Activated T-helper 17 cell treated with anti-CD3 and anti-CD28 coated beads, Interleukin-2, amount 50 U/mL, for 72 hours (primary cell): ENCODE data around the gene ITPR1. TPM values are rescaled to one million over a fixed set of nuclear protein-coding genes. Genes with fewer than 3 reads are reported as not detected.

ENCODE experiments used
- ATAC-seq: fragments of 150-1000 bp; cut with Tn5 transposase; replicated peaks from 2 replicates; pipeline ENCODE4 v1.10.0; 2021; ENCODE audit warnings: mild to moderate bottlenecking, moderate library complexity
- H3K27ac Mint-ChIP-seq: one replicate; pipeline ENCODE4 v1.8.0; 2022; ENCODE audit warnings: mixed read lengths
- H3K27me3 Mint-ChIP-seq: one replicate; pipeline ENCODE4 v1.8.0; 2022; ENCODE audit warnings: mixed read lengths
- H3K36me3 Mint-ChIP-seq: one replicate; pipeline ENCODE4 v1.8.0; 2022; ENCODE audit warnings: low read depth, mild to moderate bottlenecking, mixed read lengths
- H3K4me1 Mint-ChIP-seq: one replicate; pipeline ENCODE4 v1.8.0; 2022; ENCODE audit warnings: mixed read lengths
- H3K4me3 Mint-ChIP-seq: one replicate; pipeline ENCODE4 v1.8.0; 2022; ENCODE audit warnings: mild to moderate bottlenecking, mixed read lengths
- H3K9me3 Mint-ChIP-seq: one replicate; pipeline ENCODE4 v1.8.0; 2022; ENCODE audit warnings: mixed read lengths
- total RNA-seq, 2 donors: library from RNA; stranded (reverse); gene quantifications; one replicate each; pipeline ENCODE4 v1.2.3, GENCODE V29; 2022

The ITPR1 gene
- total RNA-seq, 2 donors from 2014 or later: 78.5 to 84.6 TPM

GRCh38 chr3:4471907-4472306, 21.2 kb upstream of the ITPR1 start:
- Mint-ChIP-seq H3K4me3 (no peak overlapping the region), H3K27me3 (peaks cover 6% of the 10 kb centered on the region), H3K27ac (no peak overlapping the region), H3K36me3 (no peaks in the 10 kb centered on the region), H3K9me3 (no peaks in the 10 kb centered on the region), H3K4me1 (peaks cover 10% of the 10 kb centered on the region)
- no peak for ATAC-seq

GRCh38 chr3:4472312-4472711, 20.8 kb upstream of the ITPR1 start:
- ATAC-seq: no peak
- Mint-ChIP-seq H3K4me3 (no peak overlapping the region), H3K9me3 (no peaks in the 10 kb centered on the region), H3K36me3 (no peaks in the 10 kb centered on the region), H3K27me3 (peaks cover 6% of the 10 kb centered on the region), H3K27ac (no peak overlapping the region), H3K4me1 (peaks cover 9% of the 10 kb centered on the region)

- ATAC-seq: no peak
- Mint-ChIP-seq H3K36me3 (no peaks in the 10 kb centered on the region), H3K27me3 (peaks cover 6% of the 10 kb centered on the region), H3K27ac (no peak overlapping the region), H3K4me3 (no peak overlapping the region), H3K9me3 (no peaks in the 10 kb centered on the region), H3K4me1 (peaks cover 5% of the 10 kb centered on the region)
These were observed 20.4 kb upstream of the ITPR1 start for GRCh38 chr3:4472766-4473165.

GRCh38 chr3:4474683-4475490, 18.3 kb upstream of the ITPR1 start:
- peaks cover 5% of the 10 kb centered on the region for H3K4me1 Mint-ChIP-seq
- peak overlapping the region; percentile 36 for H3K4me3 Mint-ChIP-seq
- ATAC-seq: peak; percentile 92
- no peaks in the 10 kb centered on the region for H3K36me3 Mint-ChIP-seq
- H3K9me3 Mint-ChIP-seq: no peaks in the 10 kb centered on the region
- peaks cover 11% of the 10 kb centered on the region for H3K27me3 Mint-ChIP-seq
- H3K27ac Mint-ChIP-seq: no peak overlapping the region

- Mint-ChIP-seq H3K4me3 (no peak overlapping the region), H3K27ac (no peak overlapping the region), H3K36me3 (no peaks in the 10 kb centered on the region), H3K9me3 (no peaks in the 10 kb centered on the region), H3K27me3 (peaks cover 11% of the 10 kb centered on the region), H3K4me1 (peaks cover 5% of the 10 kb centered on the region)
- no peak for ATAC-seq
These were observed 17.3 kb upstream of the ITPR1 start for GRCh38 chr3:4475804-4476203.

- H3K9me3 Mint-ChIP-seq: no peaks in the 10 kb centered on the region
- no peak for ATAC-seq
These were observed 16.7 kb upstream of the ITPR1 start for GRCh38 chr3:4476496-4476895.

GRCh38 chr3:4478261-4478660, 14.9 kb upstream of the ITPR1 start:
- Mint-ChIP-seq H3K27ac (no peak overlapping the region), H3K4me3 (no peak overlapping the region), H3K27me3 (peaks cover 11% of the 10 kb centered on the region), H3K4me1 (peaks cover 5% of the 10 kb centered on the region), H3K36me3 (no peaks in the 10 kb centered on the region), H3K9me3 (no peaks in the 10 kb centered on the region)
- no peak for ATAC-seq

More at GRCh38 chr3:4476496-4476895, 16.7 kb upstream of the ITPR1 start:
- Mint-ChIP-seq H3K4me1 (peaks cover 5% of the 10 kb centered on the region), H3K27ac (no peak overlapping the region), H3K27me3 (peaks cover 11% of the 10 kb centered on the region), H3K4me3 (no peak overlapping the region), H3K36me3 (no peaks in the 10 kb centered on the region)

- Mint-ChIP-seq H3K36me3 (peaks cover 25% of the 10 kb centered on the region), H3K4me3 (peak overlapping the region; percentile 94), H3K27me3 (no peaks in the 10 kb centered on the region), H3K27ac (no peak overlapping the region), H3K9me3 (no peaks in the 10 kb centered on the region), H3K4me1 (peaks cover 24% of the 10 kb centered on the region)
- no peak for ATAC-seq
These were observed 1.3 kb upstream of the ITPR1 start for GRCh38 chr3:4491855-4492207.

- Mint-ChIP-seq H3K27ac (peak overlapping the region; percentile 89), H3K9me3 (no peaks in the 10 kb centered on the region), H3K36me3 (peaks cover 30% of the 10 kb centered on the region), H3K4me1 (peaks cover 28% of the 10 kb centered on the region), H3K4me3 (peak overlapping the region; percentile 94), H3K27me3 (no peaks in the 10 kb centered on the region)
- peak; percentile 24 for ATAC-seq
These were observed 737 bp upstream of the ITPR1 start for GRCh38 chr3:4492208-4493013.

- Mint-ChIP-seq H3K4me3 (peak overlapping the region; percentile 94), H3K27me3 (no peaks in the 10 kb centered on the region), H3K4me1 (peaks cover 28% of the 10 kb centered on the region), H3K9me3 (no peaks in the 10 kb centered on the region), H3K36me3 (peaks cover 45% of the 10 kb centered on the region), H3K27ac (peak overlapping the region; percentile 89)
- no peak for ATAC-seq
These were observed 1.1 kb downstream of the ITPR1 start for GRCh38 chr3:4493941-4494894.

GRCh38 chr3:4494895-4495264, 1.7 kb downstream of the ITPR1 start:
- peaks cover 48% of the 10 kb centered on the region for H3K36me3 Mint-ChIP-seq
- ATAC-seq: no peak
- H3K27ac Mint-ChIP-seq: peak overlapping the region; percentile 89
- H3K9me3 Mint-ChIP-seq: no peaks in the 10 kb centered on the region
- no peaks in the 10 kb centered on the region for H3K27me3 Mint-ChIP-seq
- peaks cover 28% of the 10 kb centered on the region for H3K4me1 Mint-ChIP-seq
- peak overlapping the region; percentile 94 for H3K4me3 Mint-ChIP-seq

GRCh38 chr3:4495294-4496086, 2.3 kb downstream of the ITPR1 start:
- Mint-ChIP-seq H3K4me3 (peak overlapping the region; percentile 94), H3K27ac (peak overlapping the region; percentile 89), H3K27me3 (no peaks in the 10 kb centered on the region), H3K9me3 (no peaks in the 10 kb centered on the region), H3K36me3 (peaks cover 54% of the 10 kb centered on the region), H3K4me1 (peaks cover 28% of the 10 kb centered on the region)
- ATAC-seq: no peak

GRCh38 chr3:4496087-4496452, 2.9 kb downstream of the ITPR1 start:
- peaks cover 60% of the 10 kb centered on the region for H3K36me3 Mint-ChIP-seq
- no peak overlapping the region for H3K27ac Mint-ChIP-seq
- ATAC-seq: no peak
- no peaks in the 10 kb centered on the region for H3K9me3 Mint-ChIP-seq
- peak overlapping the region; percentile 94 for H3K4me3 Mint-ChIP-seq
- H3K4me1 Mint-ChIP-seq: peaks cover 28% of the 10 kb centered on the region
- no peaks in the 10 kb centered on the region for H3K27me3 Mint-ChIP-seq
